Measurements from ENCODE around the gene ESRRA.

- TF ChIP-seq CTCF (IDR thresholded peaks at IDR 0.05; ENCODE audit: poor library complexity, severe bottlenecking), result no peak
- no peak for TF ChIP-seq EP300 (conservative IDR thresholded peaks at IDR 0.05; ENCODE audit: poor library complexity, severe bottlenecking)
- no peak for TF ChIP-seq RAD21 (conservative IDR thresholded peaks at IDR 0.05)
These were observed 22.2 kb upstream of the ESRRA start for GRCh38 chr11:64283092-64283491.
